HL-60/S4 treated with phorbol 12-myristate 13-acetate at 8.2 ng/mL for 4 days and 3 days (cell line): Measurements from ENCODE around the gene MEAF6.

ENCODE experiments used
- in situ Hi-C: fragments of 300-500 bp; cut with MboI; formaldehyde crosslinking; loops from 2 replicates; pipeline ENCODE4 v1.15.0; 2022; ENCODE audit warnings: low sequenced_read_pairs

Gene MEAF6

DNA sequence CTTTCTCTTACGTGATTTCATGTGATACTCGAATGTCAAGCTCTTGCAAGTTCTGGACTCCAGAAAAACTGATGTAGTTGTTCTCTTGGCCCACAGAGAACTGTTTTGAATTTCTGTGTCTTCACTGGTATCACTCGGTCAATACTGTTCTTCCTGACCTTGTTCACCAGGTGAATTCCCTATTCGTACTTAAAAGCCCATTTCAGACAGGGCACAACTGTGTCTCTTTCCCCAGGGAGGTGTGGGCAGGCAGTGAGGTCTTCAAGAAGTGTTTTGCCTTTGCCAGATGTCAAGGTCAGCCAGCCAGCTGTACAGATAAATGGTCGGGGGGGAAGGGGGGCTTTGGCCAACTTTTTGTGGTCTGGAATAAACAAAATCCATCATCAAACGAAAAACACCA is 67.7 kb downstream of the MEAF6 start:
- in situ Hi-C loops, result no loop called here

DNA sequence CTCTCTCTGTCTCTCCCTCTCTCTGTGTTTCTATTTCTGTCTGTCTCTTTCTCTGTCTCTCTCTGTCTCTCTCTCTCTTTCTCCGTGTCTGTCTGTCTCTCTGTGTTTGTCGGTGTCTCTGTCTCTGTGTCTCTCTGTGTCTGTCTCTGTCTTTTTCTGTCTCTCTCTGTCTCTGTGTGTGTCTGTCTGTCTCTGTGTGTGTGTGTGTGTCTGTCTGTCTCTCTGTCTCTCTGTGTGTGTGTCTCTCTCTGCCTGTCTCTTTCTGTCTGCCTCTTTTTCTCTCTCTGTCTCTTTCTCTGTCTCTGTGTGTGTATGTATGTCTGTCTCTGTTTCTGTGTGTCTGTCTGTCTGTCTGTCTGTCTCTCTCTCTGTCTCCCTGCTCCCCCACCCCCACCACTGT is 71.9 kb downstream of the MEAF6 start:
- in situ Hi-C loops, result no loop called here
